SK-N-MC (cell line): Measurements from ENCODE around the gene FGFR3.
A peak's percentile ranks its signal among the peaks of the same experiment; 100 is the strongest.

ENCODE experiments used
- DNase-seq: peaks from one replicate; pipeline ENCODE4 v3.0.0-alpha.2; 2011; ENCODE audit warnings: low read depth, low spot score
- H3K27ac ChIP-seq: fragments of 200-600 bp; sonication (generic); 2 replicates; pipeline ENCODE4 v1.5.1; 2016; ENCODE audit warnings: mixed run types
- H3K36me3 ChIP-seq: fragments of 200-600 bp; sonication (generic); 2 replicates; pipeline ENCODE4 v1.6.1; 2017; ENCODE audit warnings: antibody characterized with exemption, low read length, mixed read lengths; ENCODE audit not compliant: insufficient read depth
- H3K4me3 ChIP-seq: fragments of 200-600 bp; sonication (generic); 2 replicates; pipeline ENCODE4 v1.5.1; 2016
- H3K9ac ChIP-seq: fragments of 200-600 bp; sonication (generic); 2 replicates; pipeline ENCODE4 v1.8.0; 2017; ENCODE audit warnings: mixed run types, mixed read lengths; ENCODE audit not compliant: insufficient read length
- H3K9me3 ChIP-seq: fragments of 200-600 bp; sonication (generic); 2 replicates; pipeline ENCODE4 v1.6.1; 2017; ENCODE audit warnings: low read depth, mild to moderate bottlenecking, antibody characterized with exemption, low read length, moderate library complexity, mixed read lengths
- EZH2 ChIP-seq: fragments of 200-600 bp; sonication (generic); IDR thresholded peaks from one replicate; pipeline ENCODE4 v1.6.1; 2017; ENCODE audit warnings: antibody characterized with exemption
- FOXP2 ChIP-seq: optimal IDR thresholded peaks from 2 replicates; pipeline ENCODE3; 2011; ENCODE audit warnings: mild to moderate bottlenecking, moderate library complexity; ENCODE audit not compliant: insufficient read depth; ENCODE audit errors: extremely low read length, control extremely low read depth
- POLR2AphosphoS5 ChIP-seq: IDR thresholded peaks from 2 replicates; pipeline ENCODE4 v1.6.1; 2012; ENCODE audit warnings: mild to moderate bottlenecking, low read depth, low read length, borderline replicate concordance

The FGFR3 gene

DNA sequence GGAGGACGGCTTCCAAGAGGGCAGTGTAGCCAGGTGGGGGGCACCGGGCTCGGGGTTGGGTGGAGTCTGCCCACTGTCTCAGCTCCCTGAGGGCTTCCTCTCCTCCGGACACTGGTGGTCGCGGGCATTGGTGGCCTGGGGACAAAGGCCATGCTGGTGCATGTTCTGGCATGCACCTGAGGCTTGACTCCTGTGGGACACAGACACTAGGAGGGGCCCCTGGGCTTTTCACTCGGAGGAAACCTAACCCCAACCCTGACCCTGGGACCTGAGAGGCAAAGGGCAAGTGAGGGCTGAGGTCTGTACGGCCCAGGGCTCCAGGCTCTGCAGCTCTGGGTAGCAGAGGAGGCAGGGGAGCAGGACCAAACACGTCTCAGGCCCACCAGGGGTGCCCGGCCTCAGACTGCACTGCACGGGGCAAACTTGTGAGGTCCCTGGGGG lies 22.3 kb upstream of the FGFR3 start:
- TF ChIP-seq POLR2AphosphoS5 (no peak), FOXP2 (no peak), EZH2 (no peak)
- no peak for DNase-seq
- no peaks in the 10 kb centered on the region for H3K9me3 ChIP-seq
- H3K36me3 ChIP-seq: no peaks in the 10 kb centered on the region
- H3K27ac ChIP-seq: no peak overlapping the region
- H3K4me3 ChIP-seq: no peak overlapping the region
- H3K9ac ChIP-seq: no peak overlapping the region

GRCh38 chr4:1771555-1772305 lies 21.4 kb upstream of the FGFR3 start:
- H3K9ac ChIP-seq: peak overlapping the region; percentile 39
- peak overlapping the region; percentile 34 for H3K4me3 ChIP-seq
- H3K36me3 ChIP-seq: no peaks in the 10 kb centered on the region
- DNase-seq: no peak
- H3K27ac ChIP-seq: no peak overlapping the region; the same call in 1 of the 2 replicates
- H3K9me3 ChIP-seq: no peaks in the 10 kb centered on the region
- TF ChIP-seq EZH2: no peak
- peak; percentile 25; the same call in 1 of the 2 replicates for TF ChIP-seq POLR2AphosphoS5
- TF ChIP-seq FOXP2: no peak

- TF ChIP-seq EZH2 (no peak), FOXP2 (no peak), POLR2AphosphoS5 (no peak)
- no peak for DNase-seq
- Histone ChIP-seq H3K9ac (no peak overlapping the region), H3K9me3 (no peaks in the 10 kb centered on the region), H3K27ac (no peak overlapping the region), H3K36me3 (no peaks in the 10 kb centered on the region), H3K4me3 (no peak overlapping the region)
Measured at GRCh38 chr4:1772853-1773538, 20.1 kb upstream of the FGFR3 start.

- Histone ChIP-seq H3K27ac (no peak overlapping the region), H3K9me3 (no peaks in the 10 kb centered on the region), H3K36me3 (no peaks in the 10 kb centered on the region), H3K9ac (no peak overlapping the region), H3K4me3 (no peak overlapping the region)
- TF ChIP-seq EZH2: no peak
- no peak for TF ChIP-seq FOXP2
- no peak for DNase-seq
Measured at GRCh38 chr4:1773754-1774153, 19.3 kb upstream of the FGFR3 start.

DNA sequence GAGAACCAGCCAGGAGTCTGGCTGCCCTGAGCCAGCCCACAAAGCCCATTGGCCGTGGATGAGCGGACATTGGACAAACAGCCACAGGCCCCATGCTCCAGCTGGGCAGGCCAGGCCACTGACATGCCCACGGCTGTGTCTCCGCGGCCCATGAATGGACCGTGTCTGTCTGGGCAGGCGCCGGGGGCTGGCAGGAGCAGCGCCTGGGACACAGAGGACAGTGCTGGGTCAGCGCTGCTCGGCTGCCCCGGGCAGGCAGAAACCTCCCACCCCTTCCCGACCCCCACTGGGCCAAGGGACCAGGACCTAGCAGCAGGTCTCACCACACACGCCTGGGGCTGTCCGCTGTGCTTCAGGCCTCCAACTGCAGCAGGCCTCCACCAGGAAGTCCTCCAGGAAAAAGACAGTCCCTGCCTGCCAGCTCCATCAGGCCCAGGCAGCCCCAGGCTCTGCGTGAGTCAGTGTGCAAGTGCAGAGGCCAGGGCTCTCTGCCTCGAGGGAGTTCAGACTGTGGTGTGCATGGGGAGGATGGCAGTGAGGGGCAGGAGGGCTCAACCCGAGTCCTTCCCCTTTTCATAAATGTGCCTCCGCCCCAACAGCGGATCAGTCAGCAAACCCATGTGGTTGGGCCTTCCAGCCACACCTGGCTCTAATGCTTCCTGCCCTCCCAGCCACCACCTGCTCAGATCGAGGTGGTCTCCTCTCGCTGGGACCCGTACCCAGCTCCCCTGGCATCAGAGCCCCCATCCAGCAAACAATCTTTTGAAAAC lies 17.2 kb upstream of the FGFR3 start:
- no peak overlapping the region for H3K27ac ChIP-seq
- TF ChIP-seq POLR2AphosphoS5: no peak
- no peak for TF ChIP-seq EZH2
- no peak for TF ChIP-seq FOXP2
- no peak overlapping the region for H3K4me3 ChIP-seq
- DNase-seq: no peak
- H3K9me3 ChIP-seq: no peaks in the 10 kb centered on the region
- H3K9ac ChIP-seq: no peak overlapping the region
- no peaks in the 10 kb centered on the region for H3K36me3 ChIP-seq

- no peak overlapping the region for H3K9ac ChIP-seq
- DNase-seq: no peak
- no peak for TF ChIP-seq EZH2
- H3K27ac ChIP-seq: no peak overlapping the region
- H3K4me3 ChIP-seq: no peak overlapping the region
- H3K9me3 ChIP-seq: no peaks in the 10 kb centered on the region
- no peaks in the 10 kb centered on the region for H3K36me3 ChIP-seq
Measured at GRCh38 chr4:1776521-1777161, 16.5 kb upstream of the FGFR3 start.

DNA sequence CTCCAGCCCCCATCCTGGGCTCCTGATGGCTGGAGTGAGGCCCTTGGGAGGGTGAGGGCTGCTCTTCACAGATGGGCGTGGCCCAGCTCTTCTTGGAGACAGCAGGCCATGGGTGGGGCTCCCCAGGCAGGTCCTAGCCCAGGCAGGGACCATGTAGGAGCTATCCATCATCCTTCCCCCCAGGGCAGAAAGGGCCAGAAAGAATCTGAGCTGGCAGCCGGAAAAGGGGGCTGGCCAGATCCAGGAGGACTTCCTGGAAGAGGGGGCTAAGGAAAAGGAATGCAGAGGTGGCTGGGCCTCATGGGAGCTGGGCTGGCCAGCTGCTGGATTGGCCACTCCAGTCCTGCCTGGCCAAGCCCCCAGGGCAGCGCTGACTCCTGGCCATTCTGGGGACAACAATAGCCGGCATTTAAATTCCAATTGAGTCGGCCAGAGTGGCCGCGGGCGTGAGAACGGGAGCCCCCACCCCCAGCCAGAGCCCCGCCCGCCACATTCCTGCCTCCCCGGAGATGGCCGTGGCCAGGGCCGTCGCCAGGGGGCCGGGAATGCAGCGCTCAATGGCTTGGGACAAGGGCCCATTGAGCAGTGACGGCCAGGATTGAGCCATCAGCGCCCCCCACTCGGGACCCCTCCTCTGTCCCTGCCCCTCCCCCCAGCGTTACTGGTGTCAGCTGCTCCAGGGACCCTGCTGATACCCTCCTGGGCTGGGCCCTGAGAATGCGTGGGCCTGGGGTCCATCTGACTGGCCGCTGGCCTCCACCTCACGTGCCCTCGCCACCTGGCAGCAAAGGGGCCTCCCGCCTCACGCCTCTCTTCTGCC lies 15.1 kb upstream of the FGFR3 start:
- H3K4me3 ChIP-seq: no peak overlapping the region
- H3K9ac ChIP-seq: no peak overlapping the region
- H3K27ac ChIP-seq: no peak overlapping the region
- no peak for TF ChIP-seq EZH2
- no peak for TF ChIP-seq POLR2AphosphoS5
- TF ChIP-seq FOXP2: no peak
- no peaks in the 10 kb centered on the region for H3K36me3 ChIP-seq
- H3K9me3 ChIP-seq: no peaks in the 10 kb centered on the region
- no peak for DNase-seq
